RKO (cell line): ENCODE data around the gene RGMA.

ENCODE experiments used
- DNase-seq: peaks from one replicate; pipeline ENCODE4 v3.0.0-alpha.2; 2016; ENCODE audit warnings: low spot score

RGMA gene

DNA sequence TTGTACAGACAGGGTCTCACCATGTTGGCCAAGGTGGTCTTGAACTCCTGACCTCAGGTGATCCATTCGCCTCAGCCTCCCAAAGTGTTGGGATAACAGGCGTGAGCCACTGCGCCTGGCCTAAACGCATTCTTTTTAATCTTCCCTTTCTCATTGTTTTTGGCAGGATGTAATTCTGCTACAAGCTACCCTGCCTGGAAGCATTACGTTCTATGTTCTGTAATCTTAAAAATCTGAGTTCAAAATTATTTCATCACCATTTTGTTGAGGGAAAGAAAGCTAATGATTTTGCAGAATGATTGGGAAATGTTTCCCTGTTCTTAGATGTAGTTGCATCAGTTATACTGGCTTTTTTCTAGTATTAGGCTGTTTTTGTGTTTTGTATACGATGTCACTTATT lies 71.5 kb downstream of the RGMA start:
- DNase-seq = no peak

DNA sequence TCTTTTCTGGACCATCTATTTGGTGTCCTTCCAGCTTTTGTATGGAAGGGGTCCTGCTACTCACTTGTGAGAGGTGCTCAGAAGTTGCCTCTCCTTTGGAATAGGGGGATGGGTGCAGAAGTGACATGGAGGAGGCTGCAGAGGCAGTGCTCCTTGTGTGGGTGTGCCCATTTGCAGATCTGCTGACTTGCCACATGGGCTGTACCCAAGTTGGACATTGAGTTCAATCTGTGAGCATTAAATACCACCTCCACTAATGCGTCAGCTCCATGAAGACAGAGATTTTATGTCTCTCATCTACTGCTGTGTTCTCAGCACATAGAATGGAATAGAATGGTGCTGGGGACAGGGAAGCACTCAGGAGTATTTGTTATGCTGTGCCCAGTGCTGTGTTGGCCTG lies 76.2 kb downstream of the RGMA start:
- no peak for DNase-seq

DNA sequence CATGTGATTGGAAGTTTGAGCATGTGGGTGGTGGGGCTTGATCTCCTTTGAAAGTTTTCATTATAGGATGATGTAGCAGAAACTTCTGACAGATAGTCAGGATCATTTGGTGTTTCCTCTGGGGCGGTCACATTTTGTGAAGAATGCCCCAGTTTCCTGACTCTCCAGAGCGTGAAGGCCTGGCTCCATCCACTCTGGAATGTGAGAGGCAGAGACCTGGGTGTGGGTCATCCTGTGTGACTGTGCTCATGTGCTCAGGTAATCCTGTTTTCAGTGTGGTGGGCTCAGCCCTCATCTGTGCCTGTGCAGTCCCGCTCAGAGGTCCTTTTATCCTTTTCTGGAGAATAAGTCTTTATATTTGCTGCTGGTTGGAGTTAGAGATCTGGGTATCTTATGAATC lies 81.0 kb downstream of the RGMA start:
- no peak for DNase-seq

DNA sequence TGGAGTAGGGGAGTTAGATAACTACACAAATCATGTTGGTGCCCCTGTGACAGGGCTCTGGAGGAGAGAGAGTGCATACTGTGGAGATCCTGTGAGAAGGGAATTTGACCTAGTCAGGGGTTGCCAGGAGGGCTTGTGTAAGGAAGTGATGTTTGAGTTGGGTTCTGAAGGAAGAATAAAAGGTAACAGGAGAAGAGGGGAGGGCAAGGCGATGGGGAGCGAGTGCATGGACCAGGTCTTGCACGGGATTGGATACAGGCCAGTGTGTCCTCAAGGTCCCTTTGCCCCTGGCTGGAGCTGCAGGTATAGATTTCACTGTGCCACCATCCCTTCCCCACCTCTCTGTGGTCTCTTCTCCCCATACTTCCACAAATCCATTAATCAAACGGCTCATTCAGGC lies 83.9 kb downstream of the RGMA start:
- no peak for DNase-seq

DNA sequence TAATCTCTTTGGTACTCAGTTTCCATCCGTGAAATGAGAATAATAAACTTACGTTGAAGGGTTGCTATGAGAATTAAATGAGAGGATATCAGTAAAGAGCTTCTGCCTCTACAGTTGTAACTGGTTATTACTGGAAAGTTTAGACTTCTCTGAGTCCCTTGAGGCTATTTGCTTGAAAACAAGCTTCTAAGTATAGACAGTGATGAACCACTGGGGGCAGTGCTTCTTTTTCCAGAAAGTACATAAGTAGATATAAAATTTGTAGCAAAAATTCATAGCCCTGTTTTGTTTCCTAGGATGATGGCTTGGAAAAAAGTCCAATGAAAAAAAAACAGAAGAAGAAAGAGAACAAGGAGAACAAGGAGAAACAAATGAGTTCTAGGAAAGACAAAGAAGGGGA lies 87.1 kb downstream of the RGMA start:
- peak; percentile 45 for DNase-seq

DNA sequence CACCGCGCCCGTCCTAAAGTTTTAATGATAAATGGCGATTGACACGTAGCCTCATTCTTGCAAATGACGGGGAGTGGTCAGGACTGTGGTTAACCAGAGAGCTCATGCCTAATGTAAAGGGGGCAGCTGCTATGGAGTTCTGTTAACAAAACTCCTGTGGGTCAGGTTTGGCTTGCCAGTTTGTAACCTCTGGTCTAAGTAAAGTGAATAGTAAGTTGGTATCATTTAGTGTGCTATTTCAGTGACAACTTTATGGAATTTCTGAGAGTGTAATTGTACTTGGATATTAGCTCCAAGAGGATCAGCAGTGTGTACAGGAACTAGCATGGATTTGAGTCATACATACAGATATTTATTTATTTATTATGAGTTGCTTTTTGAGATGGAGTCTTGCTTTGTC lies 87.9 kb downstream of the RGMA start:
- no peak for DNase-seq

DNA sequence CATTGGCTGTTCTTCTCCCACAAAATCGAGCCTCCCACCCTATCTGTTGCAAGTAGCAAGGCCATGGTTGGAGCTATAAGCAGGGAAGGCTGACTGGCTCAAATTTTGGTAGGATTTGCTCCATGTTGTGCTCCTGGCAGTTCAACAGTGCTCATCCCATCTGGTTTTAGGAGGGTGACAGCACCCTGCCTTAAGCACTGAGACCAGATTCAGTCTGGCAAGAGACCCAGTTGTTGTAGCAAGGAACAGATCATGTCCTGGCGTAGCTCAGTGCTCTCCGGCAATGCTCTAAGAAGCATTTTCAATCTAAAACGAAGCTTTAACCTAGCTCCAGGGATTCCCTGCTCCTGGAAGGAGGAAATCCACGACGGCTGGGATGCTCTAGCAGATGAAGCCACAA lies 91.2 kb downstream of the RGMA start:
- DNase-seq = no peak

DNA sequence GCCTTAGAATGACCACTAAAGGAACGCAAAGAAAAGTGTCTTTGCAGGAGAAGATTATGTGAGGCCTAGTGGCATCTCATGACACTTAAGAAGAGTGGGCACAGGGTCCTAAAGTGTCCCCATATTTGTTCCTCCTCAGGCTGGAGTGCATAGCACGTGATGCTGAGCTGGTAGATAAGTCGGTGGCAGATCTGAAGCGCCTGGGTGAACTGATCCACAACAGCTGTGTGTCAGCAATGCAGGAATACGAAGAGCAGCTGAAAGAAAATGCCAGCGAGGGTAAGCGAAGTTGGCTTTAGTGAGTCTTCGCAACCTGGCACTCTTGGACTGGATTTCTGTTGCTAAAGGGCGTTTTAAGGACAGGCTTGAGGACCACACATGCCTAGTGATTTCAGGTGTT lies 96.3 kb downstream of the RGMA start:
- no peak for DNase-seq

DNA sequence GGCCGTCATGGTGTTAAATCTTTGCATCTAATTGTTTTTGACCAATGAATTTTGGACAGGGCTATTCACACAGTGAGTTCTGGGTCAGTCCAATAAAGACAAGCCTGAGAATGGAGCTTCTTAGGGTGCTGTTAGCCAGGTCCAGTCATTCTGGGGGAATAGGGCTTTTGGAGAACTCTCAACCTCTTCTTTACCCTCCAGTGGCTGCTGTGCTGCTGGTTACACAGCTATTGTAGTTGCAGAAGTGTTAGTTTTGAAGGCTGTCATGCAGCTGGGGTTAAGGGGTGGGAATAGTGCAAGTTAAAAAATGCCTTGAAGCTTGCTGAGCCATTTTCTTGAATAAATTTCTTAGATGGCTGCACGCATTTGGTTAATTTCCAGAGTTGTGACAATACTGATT lies 99.0 kb downstream of the RGMA start:
- no peak for DNase-seq

DNA sequence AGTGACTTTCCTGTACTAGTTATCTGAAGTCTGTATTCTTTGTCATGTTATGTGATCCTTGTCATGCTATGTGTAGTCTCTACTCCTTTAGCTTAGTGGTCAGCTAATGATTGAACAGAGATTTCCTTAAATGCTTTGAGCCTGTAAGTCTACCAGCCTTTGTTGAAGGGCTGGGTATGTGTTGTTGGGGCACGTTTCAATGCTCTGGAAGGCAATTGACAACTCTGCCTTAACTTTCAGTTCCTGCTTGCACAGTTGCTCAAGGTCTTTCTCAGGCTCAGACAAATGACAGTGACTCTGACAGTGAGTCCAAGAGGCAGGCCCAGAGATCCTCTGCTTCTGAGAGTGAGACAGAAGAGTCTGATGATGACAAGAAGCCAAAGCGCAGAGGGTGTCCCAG lies 99.5 kb downstream of the RGMA start:
- no peak for DNase-seq
